K562 (cell line): ENCODE results near the gene ASB13. TPM values are rescaled to one million over a fixed set of nuclear protein-coding genes. Genes with fewer than 3 reads are reported as not detected.

Source experiments
- BMI1 ChIP-seq: fragments of 150-350 bp; IDR thresholded peaks from 2 replicates; pipeline ENCODE4 v1.6.1; 2014; ENCODE audit warnings: low read length
- FOXP4 ChIP-seq: sonication (generic); formaldehyde crosslinking; IDR thresholded peaks from 2 replicates; pipeline ENCODE4 v1.8.0; 2022; ENCODE audit warnings: mild to moderate bottlenecking, missing genetic modification reagents, borderline replicate concordance
- JUN ChIP-seq, 2 experiments: sonication (generic) in 1 of 2; formaldehyde crosslinking in 1 of 2; IDR thresholded peaks; 2 replicates each; pipeline versions ENCODE4 v1.6.1 to v1.8.0; 2012 to 2022; ENCODE audit warnings: borderline replicate concordance in 2 of 2, mild to moderate bottlenecking in 2 of 2, improper control_type of control experiment in 1 of 2, low read depth in 1 of 2, low read length in 1 of 2, missing genetic modification reagents in 1 of 2
- JUND ChIP-seq, 2 experiments: IDR thresholded peaks; 2 replicates in 1 of 2; 3 replicates in 1 of 2; pipeline ENCODE4 v1.6.1; 2011; ENCODE audit warnings: borderline replicate concordance in 2 of 2, low read depth in 2 of 2, low read length in 2 of 2, improper control_type of control experiment in 1 of 2, missing biosample characterization in 1 of 2, missing genetic modification characterization in 1 of 2, missing genetic modification reagents in 1 of 2
- KDM1A ChIP-seq, 2 experiments: fragments of 450-650 bp; IDR thresholded peaks; 2 replicates each; pipeline ENCODE4 v1.6.1; 2016; ENCODE audit warnings: mild to moderate bottlenecking in 2 of 2
- KLF6 ChIP-seq: fragments of 250-450 bp; sonication (Bioruptor Pico); IDR thresholded peaks from 2 replicates; pipeline ENCODE4 v1.4.0; 2020; ENCODE audit warnings: mild to moderate bottlenecking, moderate library complexity, borderline replicate concordance
- SOX6 ChIP-seq: fragments of 450-650 bp; IDR thresholded peaks from 2 replicates; pipeline ENCODE4 v1.6.1; 2014; ENCODE audit warnings: mild to moderate bottlenecking
- ZBTB9 ChIP-seq: fragments of 450-650 bp; formaldehyde crosslinking; IDR thresholded peaks from 2 replicates; pipeline ENCODE4 v1.4.0; 2020; ENCODE audit warnings: mild to moderate bottlenecking, moderate library complexity
- ZKSCAN1 ChIP-seq: fragments of 150-350 bp; IDR thresholded peaks from 2 replicates; pipeline ENCODE4 v1.6.1; 2016; ENCODE audit warnings: low read depth, low read length
- ZNF668 ChIP-seq: fragments of 250-450 bp; sonication (Bioruptor Pico); IDR thresholded peaks from 2 replicates; pipeline ENCODE4 v1.8.0; 2022; ENCODE audit warnings: mild to moderate bottlenecking, inconsistent platforms
- polyA plus RNA-seq, 8 experiments: library from polyadenylated mRNA; depleted of rRNA in 4 of 8; stranded (reverse) in 5 of 8; unstranded in 3 of 8; fragments of >200 nt; fragmentation: Nextera tagmentation in 2 of 8; fragmentation: Illumina TruSeq in 1 of 8; extraction: Ambion mirVana in 2 of 8; extraction: Trizol in 1 of 8; gene quantifications; 2 replicates each; pipeline versions ENCODE4 v1.2.1 to v1.2.3, GENCODE V29; 2011 to 2014; ENCODE audit warnings: inconsistent platforms in 1 of 8, missing spikeins in 1 of 8
- total RNA-seq, 7 experiments: library from RNA; depleted of rRNA in 6 of 7; stranded (reverse); fragments of >200 nt in 6 of 7; fragmentation: Illumina TruSeq in 2 of 7; extraction: Trizol in 2 of 7; gene quantifications; 2 replicates each; pipeline versions ENCODE4 v1.2.1 to v1.2.3, GENCODE V29; 2011 to 2021; ENCODE audit warnings: low replicate concordance in 1 of 7
- TF ChIP-seq, protein P1 (sequence below): fragments of 200-800 bp; sonication (Bioruptor generic); IDR thresholded peaks from 2 replicates; pipeline ENCODE4 v1.6.1; 2016; ENCODE audit warnings: missing genetic modification characterization, missing compliant biosample characterization
- TF ChIP-seq, protein P2 (sequence below): fragments of 450-650 bp; IDR thresholded peaks from 2 replicates; pipeline ENCODE4 v1.6.1; 2016; ENCODE audit warnings: antibody characterized with exemption
- TF ChIP-seq, protein P3 (sequence below): fragments of 450-650 bp; formaldehyde crosslinking; IDR thresholded peaks from 2 replicates; pipeline ENCODE4 v1.4.0; 2022; ENCODE audit warnings: missing genetic modification characterization

Gene ASB13
- total and polyA plus RNA-seq, 9 of the 15 experiments (the other 6 are each of a cell fraction or from before 2014, with no cell fraction given): 5.2 to 28.8 (median 16.9) TPM

- TF ChIP-seq KLF6 (CRISPR knock-in tag) (0 out of 2 replicates have a peak, but pooled peaks have one; percentile 51), JUN (IDR thresholded peaks at IDR 0.05; ENCODE audit: borderline replicate concordance, low read depth, low read length) (peak; percentile 71; the same call in 1 of the 2 replicates), JUN (CRISPR knock-in tag; IDR thresholded peaks at IDR 0.05; ENCODE audit: borderline replicate concordance) (no peak), BMI1 (no peak), FOXP4 (peak; percentile 98), KDM1A (IDR thresholded peaks at IDR 0.05) (no peak), ZBTB9 (CRISPR knock-in tag) (peak; percentile 90), SOX6 (no peak), ZKSCAN1 (no peak), ZNF668 (peak; percentile 93), JUND (IDR thresholded peaks at IDR 0.05; ENCODE audit: borderline replicate concordance, low read depth, low read length) (peak; percentile 22; the same call in 1 of the 2 replicates), JUND (tag; IDR thresholded peaks at IDR 0.05; ENCODE audit: borderline replicate concordance, low read depth, low read length) (peak; percentile 77; the same call in 2 of the 3 replicates)
- TF ChIP-seq, protein P1, sequence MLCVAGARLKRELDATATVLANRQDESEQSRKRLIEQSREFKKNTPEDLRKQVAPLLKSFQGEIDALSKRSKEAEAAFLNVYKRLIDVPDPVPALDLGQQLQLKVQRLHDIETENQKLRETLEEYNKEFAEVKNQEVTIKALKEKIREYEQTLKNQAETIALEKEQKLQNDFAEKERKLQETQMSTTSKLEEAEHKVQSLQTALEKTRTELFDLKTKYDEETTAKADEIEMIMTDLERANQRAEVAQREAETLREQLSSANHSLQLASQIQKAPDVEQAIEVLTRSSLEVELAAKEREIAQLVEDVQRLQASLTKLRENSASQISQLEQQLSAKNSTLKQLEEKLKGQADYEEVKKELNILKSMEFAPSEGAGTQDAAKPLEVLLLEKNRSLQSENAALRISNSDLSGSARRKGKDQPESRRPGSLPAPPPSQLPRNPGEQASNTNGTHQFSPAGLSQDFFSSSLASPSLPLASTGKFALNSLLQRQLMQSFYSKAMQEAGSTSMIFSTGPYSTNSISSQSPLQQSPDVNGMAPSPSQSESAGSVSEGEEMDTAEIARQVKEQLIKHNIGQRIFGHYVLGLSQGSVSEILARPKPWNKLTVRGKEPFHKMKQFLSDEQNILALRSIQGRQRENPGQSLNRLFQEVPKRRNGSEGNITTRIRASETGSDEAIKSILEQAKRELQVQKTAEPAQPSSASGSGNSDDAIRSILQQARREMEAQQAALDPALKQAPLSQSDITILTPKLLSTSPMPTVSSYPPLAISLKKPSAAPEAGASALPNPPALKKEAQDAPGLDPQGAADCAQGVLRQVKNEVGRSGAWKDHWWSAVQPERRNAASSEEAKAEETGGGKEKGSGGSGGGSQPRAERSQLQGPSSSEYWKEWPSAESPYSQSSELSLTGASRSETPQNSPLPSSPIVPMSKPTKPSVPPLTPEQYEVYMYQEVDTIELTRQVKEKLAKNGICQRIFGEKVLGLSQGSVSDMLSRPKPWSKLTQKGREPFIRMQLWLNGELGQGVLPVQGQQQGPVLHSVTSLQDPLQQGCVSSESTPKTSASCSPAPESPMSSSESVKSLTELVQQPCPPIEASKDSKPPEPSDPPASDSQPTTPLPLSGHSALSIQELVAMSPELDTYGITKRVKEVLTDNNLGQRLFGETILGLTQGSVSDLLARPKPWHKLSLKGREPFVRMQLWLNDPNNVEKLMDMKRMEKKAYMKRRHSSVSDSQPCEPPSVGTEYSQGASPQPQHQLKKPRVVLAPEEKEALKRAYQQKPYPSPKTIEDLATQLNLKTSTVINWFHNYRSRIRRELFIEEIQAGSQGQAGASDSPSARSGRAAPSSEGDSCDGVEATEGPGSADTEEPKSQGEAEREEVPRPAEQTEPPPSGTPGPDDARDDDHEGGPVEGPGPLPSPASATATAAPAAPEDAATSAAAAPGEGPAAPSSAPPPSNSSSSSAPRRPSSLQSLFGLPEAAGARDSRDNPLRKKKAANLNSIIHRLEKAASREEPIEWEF (CRISPR knock-in tag): peak; percentile 81; the same call in 1 of the 2 replicates
- TF ChIP-seq, protein P2, sequence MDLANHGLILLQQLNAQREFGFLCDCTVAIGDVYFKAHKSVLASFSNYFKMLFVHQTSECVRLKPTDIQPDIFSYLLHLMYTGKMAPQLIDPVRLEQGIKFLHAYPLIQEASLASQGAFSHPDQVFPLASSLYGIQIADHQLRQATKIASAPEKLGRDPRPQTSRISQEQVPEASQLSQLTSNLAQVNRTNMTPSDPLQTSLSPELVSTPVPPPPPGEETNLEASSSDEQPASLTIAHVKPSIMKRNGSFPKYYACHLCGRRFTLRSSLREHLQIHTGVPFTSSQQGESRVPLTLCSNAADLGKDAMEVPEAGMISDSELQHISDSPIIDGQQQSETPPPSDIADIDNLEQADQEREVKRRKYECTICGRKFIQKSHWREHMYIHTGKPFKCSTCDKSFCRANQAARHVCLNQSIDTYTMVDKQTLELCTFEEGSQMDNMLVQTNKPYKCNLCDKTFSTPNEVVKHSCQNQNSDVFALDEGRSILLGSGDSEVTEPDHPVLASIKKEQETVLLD: peak; percentile 98
- TF ChIP-seq, protein P3, sequence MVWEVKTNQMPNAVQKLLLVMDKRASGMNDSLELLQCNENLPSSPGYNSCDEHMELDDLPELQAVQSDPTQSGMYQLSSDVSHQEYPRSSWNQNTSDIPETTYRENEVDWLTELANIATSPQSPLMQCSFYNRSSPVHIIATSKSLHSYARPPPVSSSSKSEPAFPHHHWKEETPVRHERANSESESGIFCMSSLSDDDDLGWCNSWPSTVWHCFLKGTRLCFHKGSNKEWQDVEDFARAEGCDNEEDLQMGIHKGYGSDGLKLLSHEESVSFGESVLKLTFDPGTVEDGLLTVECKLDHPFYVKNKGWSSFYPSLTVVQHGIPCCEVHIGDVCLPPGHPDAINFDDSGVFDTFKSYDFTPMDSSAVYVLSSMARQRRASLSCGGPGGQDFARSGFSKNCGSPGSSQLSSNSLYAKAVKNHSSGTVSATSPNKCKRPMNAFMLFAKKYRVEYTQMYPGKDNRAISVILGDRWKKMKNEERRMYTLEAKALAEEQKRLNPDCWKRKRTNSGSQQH (CRISPR knock-in tag): 0 out of 2 replicates have a peak, but pooled peaks have one; percentile 42
These were observed 18.0 kb upstream of the ASB13 start, which contains the start of gene TASOR2 (continued) for GRCh38 chr10:5684318-5684970.
